GM18873 (cell line): ENCODE results near the gene GUCY2C.
"Not testable (repeated sequence)": the region's sequence is repeated elsewhere in the genome, so short reads cannot be mapped to it uniquely, and the experiment has no call there.

Source experiments
- ATAC-seq: cut with Tn5 transposase; IDR thresholded peaks from one replicate; pipeline ENCODE4 v1.9.1; 2021; ENCODE audit warnings: mild to moderate bottlenecking, moderate library complexity, moderate number of reproducible peaks; ENCODE audit not compliant: unreplicated experiment, low FRiP score

The GUCY2C gene

DNA sequence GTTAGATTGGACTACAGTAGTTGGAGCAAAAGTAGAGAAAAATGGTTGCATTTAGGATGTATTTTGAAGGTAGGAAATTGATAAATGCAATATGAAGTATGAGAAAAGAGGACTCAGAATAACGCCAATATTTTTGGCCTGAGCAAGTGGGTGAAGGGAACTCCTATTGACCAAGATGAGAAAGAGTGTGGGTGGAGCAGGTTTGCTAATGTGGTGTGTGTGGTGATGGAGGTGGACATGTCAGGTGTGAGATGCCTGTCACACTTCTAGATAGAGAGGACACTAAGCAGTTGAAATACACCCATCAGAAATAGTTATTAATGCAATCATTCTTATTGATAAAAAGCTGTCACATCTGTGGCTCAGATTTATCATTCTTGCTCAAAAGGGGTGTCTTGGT, 7.3 kb downstream of the GUCY2C start:
- ATAC-seq = no peak

DNA sequence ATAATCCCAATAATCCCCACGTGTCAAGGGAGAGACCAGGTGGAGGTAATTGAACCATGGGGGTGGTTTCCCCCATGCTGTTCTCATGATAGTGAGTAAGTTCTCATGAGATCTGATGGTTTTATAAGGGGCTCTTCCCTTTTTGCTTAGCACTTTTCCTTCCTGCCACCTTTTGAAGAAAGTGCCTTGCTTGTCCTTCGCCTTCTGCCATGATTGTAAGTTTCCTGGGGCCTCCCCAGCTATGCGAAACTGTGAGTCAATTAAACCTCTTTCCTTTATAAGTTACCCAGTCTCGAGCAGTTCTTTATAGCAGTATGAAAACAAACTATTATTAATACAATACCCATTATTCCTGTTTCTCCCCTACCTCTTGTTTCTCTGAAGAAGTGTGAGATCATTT, 14.2 kb downstream of the GUCY2C start:
- ATAC-seq = not testable (repeated sequence)

DNA sequence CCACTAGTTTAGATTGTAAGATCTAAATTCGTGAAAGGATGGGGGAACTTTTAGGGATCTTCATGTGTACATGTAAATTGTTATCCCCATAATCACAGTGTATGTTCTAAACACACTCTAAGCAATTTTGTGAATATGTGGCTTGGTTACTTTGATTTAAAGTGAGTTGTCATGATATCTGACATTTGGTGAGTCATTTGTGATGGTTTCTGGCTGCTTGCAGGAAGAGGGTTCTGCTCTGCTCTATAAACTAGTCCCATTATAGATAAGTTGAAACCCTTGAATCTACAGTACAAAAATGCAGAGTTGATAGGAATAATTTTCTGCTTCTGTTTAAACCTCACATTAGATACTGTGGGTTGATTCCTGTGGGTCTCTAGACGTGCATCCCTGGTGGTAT, 14.8 kb downstream of the GUCY2C start:
- no peak for ATAC-seq

DNA sequence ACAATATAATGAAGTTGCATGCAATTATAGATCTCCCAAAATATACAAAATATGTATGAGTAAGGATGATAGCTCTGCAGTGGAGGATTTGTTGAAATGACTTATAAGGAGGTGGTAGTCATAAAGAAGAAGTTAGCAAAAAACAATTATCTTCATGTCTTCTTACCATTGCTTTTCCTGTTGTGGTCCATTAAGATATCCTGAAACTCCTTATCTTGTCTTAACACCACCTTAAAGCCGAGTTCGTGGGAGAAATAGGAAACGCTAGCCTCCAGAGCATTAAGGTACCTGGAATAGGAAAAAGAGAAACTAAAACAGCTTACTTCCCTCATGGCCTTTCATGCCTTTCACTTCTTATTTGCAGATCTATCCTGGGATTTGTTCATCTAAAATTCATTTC, 15.2 kb downstream of the GUCY2C start:
- ATAC-seq = no peak

DNA sequence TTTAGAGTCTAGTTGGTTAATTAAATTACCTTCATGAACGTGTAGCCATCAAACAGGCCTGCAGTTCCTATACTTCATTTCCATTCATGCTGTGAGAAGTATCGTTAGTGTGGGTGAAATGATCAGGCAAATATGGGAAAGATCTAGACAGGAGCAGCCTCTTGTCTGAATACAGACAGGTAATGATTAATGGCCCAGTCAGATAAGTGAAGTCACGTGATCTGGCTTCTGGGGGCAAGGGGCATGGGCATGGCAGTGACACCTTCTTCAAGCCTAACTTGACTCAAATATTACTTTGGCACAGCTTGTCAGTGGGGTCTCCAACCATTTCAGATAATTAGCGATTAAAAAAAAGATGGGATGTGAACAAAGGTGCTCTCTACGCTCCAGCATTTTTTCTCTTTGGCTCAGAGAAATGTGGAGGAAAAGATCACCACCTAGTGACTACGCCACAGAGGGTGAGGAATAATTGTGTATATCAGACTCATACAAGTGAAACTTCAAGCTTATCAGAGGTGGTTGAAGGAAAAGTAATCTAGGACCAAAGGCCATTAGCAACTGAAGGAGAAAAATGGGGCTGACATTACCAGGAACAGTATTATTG, 17.8 kb downstream of the GUCY2C start:
- ATAC-seq = no peak

DNA sequence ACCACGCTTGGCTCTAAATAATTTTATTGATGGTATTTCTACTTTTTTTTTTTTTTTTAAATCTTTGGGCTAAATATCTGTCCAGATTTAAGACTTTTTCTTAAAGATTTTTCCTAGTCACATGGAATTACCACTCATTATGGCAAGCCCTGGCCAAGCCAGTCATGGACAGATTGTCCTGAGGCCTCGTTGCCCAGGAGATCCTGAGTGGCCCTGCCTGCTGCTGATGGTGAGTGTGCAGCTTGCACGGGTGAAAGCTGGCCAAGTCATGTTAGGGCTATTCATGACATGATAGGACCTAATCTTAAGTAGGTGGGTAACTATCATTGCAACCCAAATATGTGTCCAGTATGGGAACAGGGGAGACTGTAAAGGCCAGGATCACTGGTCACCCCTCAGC, 27.8 kb downstream of the GUCY2C start:
- no peak for ATAC-seq

DNA sequence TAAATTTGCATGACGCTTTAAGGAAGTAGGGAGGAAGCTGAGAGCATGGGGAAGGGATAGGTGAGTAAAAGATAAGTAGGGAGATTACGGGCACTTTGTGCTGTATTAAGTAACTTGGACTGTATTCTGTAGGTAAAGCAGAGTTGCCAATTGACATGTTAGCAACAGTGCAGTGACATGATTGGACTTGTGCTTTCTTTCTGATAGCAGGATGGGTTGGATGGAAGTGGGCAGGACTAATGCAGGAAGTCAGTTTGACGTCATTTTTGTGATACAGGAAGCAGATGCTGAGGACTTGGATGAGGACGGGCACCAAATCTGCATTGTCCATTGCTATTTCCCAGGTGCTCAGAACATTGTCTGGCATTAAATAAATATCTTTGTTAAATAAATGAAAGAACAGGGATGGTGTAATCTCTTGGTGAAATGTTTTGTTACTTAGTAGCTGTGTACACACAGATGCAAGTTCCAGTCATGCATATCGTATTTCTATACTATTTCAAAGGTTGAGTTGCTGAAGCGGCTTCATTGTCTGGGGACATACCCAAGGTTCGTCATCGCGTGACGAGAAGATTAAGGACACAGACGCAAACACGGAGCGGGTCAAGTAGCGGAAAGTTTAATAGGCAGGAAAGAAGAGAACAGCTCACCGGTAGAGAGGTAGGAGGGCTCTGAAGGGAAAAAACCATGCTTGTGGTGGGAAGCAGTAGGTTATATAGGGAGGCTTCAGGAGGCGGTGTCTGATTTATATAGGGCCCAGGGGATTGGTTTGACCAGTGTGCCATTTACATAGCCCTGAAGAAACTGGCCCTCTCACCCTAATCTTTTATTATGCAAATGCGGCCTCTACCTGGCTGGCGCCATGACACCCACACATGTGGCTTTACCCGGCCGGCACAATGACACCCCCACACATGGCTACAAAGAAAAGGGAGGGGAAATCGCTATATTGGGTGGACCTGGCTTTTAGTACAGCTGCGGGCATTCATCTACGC, 30.7 kb downstream of the GUCY2C start:
- ATAC-seq = no peak

DNA sequence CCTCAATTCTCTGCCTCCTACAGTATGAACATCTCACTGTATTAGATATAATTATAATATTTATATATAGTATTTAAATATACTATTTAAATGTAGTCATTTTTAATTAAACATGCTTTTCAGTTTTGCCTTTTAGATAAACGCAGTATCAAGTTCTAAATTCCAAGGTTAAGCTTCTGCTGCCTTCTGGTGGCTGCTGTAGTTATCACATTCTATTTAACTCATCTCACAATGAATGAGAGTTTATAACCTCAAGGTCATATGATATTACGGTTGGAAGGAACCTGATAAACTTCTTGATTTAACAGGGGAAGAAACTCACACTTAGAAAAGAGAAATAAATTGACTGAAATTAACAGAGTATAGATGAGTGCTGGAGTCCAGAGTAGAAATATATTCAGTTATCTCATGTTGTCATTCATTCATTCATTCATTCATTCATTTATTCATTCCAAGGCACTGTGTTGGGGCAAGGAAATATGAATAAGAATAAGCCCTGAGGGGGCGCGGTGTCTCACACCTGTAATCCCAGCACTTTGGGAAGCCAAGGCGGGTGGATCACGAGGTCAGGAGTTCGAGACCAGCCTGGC, 31.9 kb downstream of the GUCY2C start:
- ATAC-seq = no peak

DNA sequence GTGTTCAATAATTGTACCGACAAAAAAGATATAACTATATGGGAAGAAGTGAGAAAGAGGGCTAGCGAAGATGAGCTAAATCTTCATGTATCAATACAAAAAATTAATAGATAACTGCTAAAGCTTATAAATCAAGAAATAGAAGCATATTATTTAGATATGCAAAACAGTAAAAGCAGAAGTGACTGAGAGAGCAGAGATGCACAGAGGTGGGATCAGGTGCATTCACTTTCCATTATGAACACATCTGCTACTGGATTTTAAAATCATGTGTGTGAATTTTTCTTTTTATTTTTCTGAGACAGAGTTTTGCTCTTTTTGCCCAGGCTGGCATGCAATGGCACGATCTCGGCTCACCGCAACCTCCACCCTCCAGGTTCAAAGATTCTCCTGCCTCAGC, 33.4 kb downstream of the GUCY2C start:
- ATAC-seq = no peak

DNA sequence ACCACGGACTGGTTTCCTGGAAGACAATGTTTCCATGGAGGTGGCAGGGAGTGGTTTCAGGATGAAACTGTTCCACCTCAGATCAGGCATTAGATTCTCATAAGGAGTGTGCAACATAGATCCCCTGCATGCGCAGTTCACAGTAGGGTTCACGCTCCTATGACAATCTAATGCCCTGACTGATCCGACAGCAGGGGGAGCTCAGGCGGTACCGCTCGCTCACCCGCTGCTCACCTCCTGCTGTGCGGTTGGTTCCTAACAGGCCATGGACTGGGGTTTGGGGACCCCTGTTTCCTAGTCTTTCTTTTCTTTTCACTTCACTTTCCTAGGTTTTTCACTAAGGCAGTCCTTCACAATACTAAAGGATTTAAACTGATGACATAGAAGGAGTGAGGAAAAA, 39.6 kb downstream of the GUCY2C start:
- ATAC-seq = no peak

DNA sequence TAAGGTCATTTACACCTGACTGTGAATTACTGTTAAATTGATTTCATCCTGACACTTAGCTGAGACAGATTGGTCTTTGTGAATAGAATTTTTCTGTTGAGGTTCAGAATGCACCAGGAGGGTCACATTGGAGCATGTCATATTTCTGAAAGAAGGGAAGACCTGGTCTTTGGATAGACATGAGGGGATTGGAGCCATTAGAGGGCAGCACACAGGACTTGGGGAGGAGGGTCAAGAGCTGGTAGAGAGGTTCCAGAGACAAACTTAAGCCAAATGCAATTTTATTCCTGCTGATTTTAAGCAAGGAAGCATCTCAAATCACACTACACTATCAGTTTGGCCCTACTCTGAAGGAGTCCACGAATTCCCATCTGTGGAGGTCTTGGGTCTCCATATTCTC, 41.1 kb downstream of the GUCY2C start:
- no peak for ATAC-seq

DNA sequence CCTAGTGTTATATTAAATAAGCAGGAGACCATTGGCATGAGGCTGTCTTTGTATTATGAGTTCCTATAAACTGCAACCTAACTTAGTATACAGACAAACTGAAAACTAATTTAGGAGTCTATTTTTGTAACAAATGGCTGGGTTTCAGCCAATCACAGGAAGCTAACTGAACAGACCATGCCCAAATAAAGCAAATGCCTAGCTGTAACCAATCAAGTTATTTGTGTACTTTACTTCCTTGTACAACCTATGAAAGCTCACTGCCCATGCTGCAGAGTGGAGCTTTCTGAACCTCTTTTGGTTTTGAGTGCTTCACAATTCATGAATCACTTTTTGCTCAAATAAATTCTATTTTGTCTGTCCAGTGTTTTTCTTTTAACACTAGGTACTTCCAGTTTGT, 41.6 kb downstream of the GUCY2C start:
- no peak for ATAC-seq

DNA sequence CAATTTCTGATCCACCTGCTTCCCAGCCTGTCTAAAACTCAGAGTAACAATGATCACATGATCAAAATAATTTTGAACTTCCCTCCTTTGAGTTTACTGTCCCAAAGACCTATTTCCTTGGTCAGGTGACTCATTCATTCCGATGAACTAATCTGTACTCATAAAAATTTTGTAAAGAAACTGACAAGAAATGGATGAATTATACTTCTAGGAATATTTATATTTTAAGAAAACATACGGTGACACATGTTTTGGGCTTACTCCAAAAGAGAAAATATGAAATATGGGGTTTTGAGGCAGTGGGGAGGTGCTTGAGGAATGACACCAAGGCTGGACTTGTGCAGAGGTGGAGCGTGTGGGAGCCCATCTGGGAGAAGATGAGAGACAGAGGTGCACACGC, 42.0 kb downstream of the GUCY2C start:
- ATAC-seq = no peak

DNA sequence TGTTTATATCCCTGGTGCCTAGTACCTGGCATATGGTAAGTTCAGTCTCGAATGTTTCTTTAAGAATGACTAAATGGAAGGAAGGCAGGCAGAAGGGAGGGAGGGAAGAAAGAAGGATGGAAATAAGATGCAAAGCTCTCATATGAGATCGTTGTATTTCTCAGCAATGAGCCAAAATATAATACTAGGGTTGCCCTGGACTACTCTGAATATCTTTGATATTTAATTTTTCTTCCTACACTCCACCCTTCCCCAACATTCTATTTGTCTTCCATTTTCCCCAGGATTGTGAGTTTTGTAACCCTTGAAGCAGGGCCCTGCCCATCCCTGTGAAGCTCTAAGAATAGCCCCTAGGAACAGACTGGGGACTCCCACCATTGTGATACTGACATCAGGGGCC, 43.9 kb downstream of the GUCY2C start:
- ATAC-seq = no peak

DNA sequence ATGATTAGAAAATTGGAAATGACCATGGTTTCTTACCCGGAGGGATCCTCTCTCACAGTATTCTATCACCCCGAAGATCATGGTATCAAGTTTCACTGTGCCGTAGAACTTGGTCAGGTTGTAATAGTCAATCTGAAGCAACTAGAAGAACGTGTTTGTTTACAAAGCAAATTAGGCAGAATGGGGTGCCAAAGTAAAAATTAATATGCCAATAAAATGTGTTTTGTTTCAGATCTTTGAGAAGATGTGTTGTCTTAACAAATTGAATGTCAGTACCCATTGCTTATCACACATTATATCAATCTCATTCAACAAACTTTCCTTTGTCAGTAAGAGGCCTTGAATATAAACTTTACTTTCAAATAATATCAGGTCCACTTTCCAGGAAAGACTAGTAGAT, 45.0 kb downstream of the GUCY2C start:
- no peak for ATAC-seq

DNA sequence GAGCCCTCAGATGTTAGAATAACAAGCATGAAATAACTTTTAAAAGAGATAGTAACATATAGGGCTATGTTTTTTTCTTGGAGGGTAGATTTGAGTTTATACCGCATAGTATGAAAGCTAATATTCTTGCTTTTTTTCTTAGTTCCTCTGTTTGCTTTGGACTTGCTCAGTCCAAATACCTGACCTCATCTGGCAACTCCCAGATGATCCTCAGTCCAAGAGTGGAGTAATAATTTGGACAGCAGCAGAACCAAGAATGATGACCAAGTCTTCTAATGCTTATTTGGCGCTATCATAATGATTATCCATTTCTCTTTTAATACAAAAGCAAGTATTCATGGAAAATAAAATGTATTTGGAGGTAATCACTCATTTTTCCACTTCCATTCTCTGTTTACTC, 45.6 kb downstream of the GUCY2C start:
- ATAC-seq = no peak

DNA sequence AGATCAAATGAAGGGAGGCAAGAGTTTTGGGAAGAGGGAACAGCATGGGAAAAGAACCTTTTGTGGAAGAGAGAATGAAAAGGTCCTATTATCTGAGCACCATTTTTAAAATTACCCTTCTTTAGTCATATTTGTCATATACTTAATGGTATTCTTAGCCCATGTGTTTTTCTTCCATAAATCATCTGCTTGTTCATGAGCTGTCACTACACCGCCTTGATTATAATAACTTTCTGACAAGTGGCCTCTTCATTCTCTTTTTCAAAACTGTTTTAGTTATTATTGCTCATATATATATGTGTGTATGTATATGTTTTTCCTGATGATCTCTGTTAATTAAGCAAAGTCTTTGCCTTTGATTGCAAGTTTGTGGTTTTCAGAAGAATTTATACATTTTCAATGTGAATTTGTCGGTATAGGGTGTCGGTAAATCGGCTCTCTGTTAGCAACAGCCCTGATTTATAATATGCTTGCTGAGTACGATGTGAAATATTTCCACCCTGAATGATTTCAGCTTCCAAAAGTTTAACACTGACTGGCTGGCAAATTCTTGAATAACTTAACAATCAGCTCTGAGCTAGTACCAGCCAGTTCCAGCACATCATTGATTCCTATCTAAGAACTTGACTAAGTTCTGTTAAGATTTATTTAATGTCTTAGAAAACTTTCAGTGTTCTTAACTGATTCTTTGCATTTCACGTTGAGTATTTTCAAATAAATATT, 49.2 kb downstream of the GUCY2C start:
- ATAC-seq = no peak

DNA sequence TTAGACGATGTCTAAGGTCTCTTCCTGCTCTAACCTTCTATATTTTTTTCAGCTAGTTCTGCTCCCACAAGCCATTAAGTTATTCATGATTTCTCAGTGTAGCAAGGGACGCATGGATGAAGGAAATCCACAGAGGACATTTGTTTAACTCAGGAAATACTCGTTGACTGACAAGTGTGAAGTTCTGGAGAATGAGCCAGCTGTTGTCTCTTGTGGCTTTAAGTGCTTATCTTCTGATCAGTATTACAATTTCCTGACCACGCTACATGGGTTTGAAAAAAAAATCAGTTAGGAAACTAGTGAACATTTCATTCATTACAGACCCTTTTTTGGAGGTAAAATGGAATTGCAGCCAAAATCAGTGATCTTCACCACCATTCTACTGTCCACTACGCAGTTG, 53.1 kb downstream of the GUCY2C start:
- no peak for ATAC-seq

DNA sequence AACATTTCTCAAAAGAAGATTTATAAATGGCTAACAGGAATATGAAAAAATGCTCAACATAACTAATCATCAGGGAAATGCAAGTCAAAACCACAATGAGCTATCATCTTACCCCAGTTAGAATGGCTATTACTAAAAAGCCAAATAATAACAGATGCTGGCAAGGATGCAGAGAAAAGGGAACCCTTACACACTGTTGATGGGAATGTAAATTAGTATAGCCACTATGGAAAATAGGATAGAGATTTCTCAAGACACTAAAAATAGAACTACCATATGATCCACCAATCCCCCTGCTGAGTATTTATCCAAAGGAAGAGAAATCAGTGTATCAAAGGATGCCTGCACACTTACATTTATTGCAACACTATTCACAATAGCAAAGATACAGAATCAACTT, 58.3 kb downstream of the GUCY2C start:
- ATAC-seq = no peak

DNA sequence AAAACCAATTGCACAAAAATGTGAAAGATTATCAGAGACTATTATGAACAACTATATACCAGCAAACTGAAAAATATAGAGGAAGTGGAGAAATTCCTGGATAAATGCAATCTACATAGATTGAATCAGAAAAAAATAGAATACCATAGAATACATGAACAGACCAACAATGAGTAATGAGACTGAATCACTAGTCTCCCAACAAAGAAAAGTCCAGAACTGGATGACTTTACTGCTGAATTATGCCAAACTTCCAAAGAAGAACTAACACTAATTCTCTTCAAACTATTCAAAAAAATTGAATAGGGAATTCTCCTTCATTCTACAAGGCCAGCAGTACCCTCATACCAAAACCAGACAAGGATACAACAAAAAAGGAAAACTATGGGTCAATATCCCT, 60.6 kb downstream of the GUCY2C start:
- no peak for ATAC-seq

DNA sequence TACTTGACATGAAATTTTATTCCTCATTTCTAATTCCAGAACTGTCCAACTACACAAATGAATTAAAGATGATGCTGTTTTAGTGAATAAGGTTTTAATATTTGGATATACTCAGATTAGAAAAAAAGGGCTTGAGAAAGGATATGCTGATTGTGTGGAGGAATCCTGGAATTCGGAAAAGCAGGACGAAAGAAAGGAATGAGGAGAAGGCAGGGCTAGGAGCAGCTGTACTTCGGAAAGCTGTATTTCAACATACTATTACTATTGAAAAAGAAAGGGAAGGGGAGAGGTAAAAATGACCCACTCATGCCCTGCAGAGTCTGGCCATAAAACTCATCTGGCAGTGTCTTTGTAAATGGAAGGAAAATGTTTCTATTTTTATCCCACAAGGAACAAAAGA, 65.6 kb downstream of the GUCY2C start:
- no peak for ATAC-seq
